Measurements from ENCODE around the gene SLC6A19. TPM values are rescaled to one million over a fixed set of nuclear protein-coding genes. Genes with fewer than 3 reads are reported as not detected.

The SLC6A19 gene
- polyA plus RNA-seq, 1 donor: not detected

- DNase-seq: no peak
Measured at GRCh38 chr5:1209896-1210776, 8.7 kb downstream of the SLC6A19 start.

- no peak for DNase-seq
Measured at GRCh38 chr5:1210832-1211251, 9.4 kb downstream of the SLC6A19 start.

- DNase-seq: no peak
Measured at GRCh38 chr5:1211701-1212100, 10.3 kb downstream of the SLC6A19 start.

- no peak for DNase-seq
Measured at GRCh38 chr5:1212271-1212670, 10.9 kb downstream of the SLC6A19 start.

- DNase-seq: no peak
Measured at GRCh38 chr5:1212881-1213280, 11.5 kb downstream of the SLC6A19 start.

- DNase-seq: no peak
Measured at GRCh38 chr5:1213508-1214162, 12.2 kb downstream of the SLC6A19 start.

- no peak for DNase-seq
Measured at GRCh38 chr5:1214163-1214935, 13.0 kb downstream of the SLC6A19 start.

- no peak for DNase-seq
Measured at GRCh38 chr5:1214936-1215220, 13.5 kb downstream of the SLC6A19 start.

- DNase-seq: no peak
Measured at GRCh38 chr5:1215320-1216096, 14.1 kb downstream of the SLC6A19 start.

GRCh38 chr5:1216211-1216917 is 15.0 kb downstream of the SLC6A19 start:
- no peak for DNase-seq

GRCh38 chr5:1216918-1217295 is 15.5 kb downstream of the SLC6A19 start:
- DNase-seq: no peak

- DNase-seq: no peak
Measured at GRCh38 chr5:1217596-1218206, 16.3 kb downstream of the SLC6A19 start.

GRCh38 chr5:1218351-1219080 is 17.1 kb downstream of the SLC6A19 start:
- no peak for DNase-seq

- no peak for DNase-seq
Measured at GRCh38 chr5:1219098-1219767, 17.8 kb downstream of the SLC6A19 start.

GRCh38 chr5:1219768-1220100 is 18.3 kb downstream of the SLC6A19 start:
- no peak for DNase-seq

- no peak for DNase-seq
Measured at GRCh38 chr5:1220351-1220750, 19.0 kb downstream of the SLC6A19 start.

- DNase-seq: no peak
Measured at GRCh38 chr5:1220831-1221230, 19.4 kb downstream of the SLC6A19 start.

- no peak for DNase-seq
Measured at GRCh38 chr5:1221721-1222120, 20.3 kb downstream of the SLC6A19 start.

- no peak for DNase-seq
Measured at GRCh38 chr5:1222147-1222546, 20.8 kb downstream of the SLC6A19 start.

GRCh38 chr5:1222621-1223277 is 21.4 kb downstream of the SLC6A19 start:
- no peak for DNase-seq

Data from hindlimb muscle (tissue), 1 donor.